Testis (tissue), 3 donors: ENCODE data around the gene CXCL3. TPM values are rescaled to one million over a fixed set of nuclear protein-coding genes. Genes with fewer than 3 reads are reported as not detected.

Experiments used
- DNase-seq: peaks from one replicate; pipeline ENCODE4 v3.0.0-alpha.2; 2019
- H3K27ac ChIP-seq, 2 donors: fragments of 200-600 bp; sonication (generic); one replicate each; pipeline ENCODE4 v1.5.1; 2019
- H3K27me3 ChIP-seq: fragments of 200-600 bp; sonication (generic); one replicate; pipeline ENCODE4 v1.5.1; 2019
- H3K36me3 ChIP-seq: fragments of 200-600 bp; sonication (generic); one replicate; pipeline ENCODE4 v1.5.1; 2017; ENCODE audit warnings: low read depth; ENCODE audit errors: missing control alignments
- H3K4me1 ChIP-seq: fragments of 200-600 bp; sonication (generic); one replicate; pipeline ENCODE4 v1.5.1; 2019
- H3K4me3 ChIP-seq, 2 donors: fragments of 200-600 bp; sonication (generic); one replicate each; pipeline ENCODE4 v1.5.1; 2017 to 2019
- H3K9me3 ChIP-seq: fragments of 200-600 bp; sonication (generic); one replicate; pipeline ENCODE4 v1.5.1; 2017
- POLR2A ChIP-seq: fragments of 450-650 bp; IDR thresholded peaks from one replicate; pipeline ENCODE4 v1.6.1; 2017; ENCODE audit warnings: antibody characterized with exemption, mild to moderate bottlenecking, moderate library complexity
- WGBS, 2 donors: methylation state at CpG; one replicate each; pipeline ENCODE4 v1.1.5; 2018; 5-methylcytosine and 5-hydroxymethylcytosine counted together
- intact Hi-C: fragments of 100-400 bp; cut with DNase I; formaldehyde crosslinking; loops from one replicate; pipeline ENCODE4 v1.15.1; 2023; ENCODE audit warnings: low total_unique reads
- polyA plus RNA-seq: library from polyadenylated mRNA; stranded (reverse); fragments of 350-450 nt; fragmentation: Illumina TruSeq; extraction: RNeasy Lipid Tissue Mini Kit (QIAGEN cat#74804); gene quantifications from one replicate; pipeline ENCODE4 v1.2.3, GENCODE V29; 2014; ENCODE audit warnings: low read depth, low replicate concordance; ENCODE audit not compliant: insufficient read depth
- total RNA-seq, 2 donors: library from RNA; depleted of rRNA; stranded (reverse); fragments of >200 nt; gene quantifications; one replicate each; pipeline ENCODE4 v1.2.3, GENCODE V29; 2016
- TF ChIP-seq, protein P1 (sequence below), 3 experiments: fragments of 450-650 bp in 2 of 3; fragments of 200-600 bp in 1 of 3; sonication (generic) in 1 of 3; IDR thresholded peaks; one replicate each; pipeline ENCODE4 v1.5.1; 2016 to 2019; ENCODE audit warnings: antibody characterized with exemption in 3 of 3, mild to moderate bottlenecking in 2 of 3, moderate library complexity in 1 of 3

CXCL3 gene
- total and polyA plus RNA-seq, 3 donors from 2014 or later: 0.68 to 1.1 TPM; not detected in 1

DNA sequence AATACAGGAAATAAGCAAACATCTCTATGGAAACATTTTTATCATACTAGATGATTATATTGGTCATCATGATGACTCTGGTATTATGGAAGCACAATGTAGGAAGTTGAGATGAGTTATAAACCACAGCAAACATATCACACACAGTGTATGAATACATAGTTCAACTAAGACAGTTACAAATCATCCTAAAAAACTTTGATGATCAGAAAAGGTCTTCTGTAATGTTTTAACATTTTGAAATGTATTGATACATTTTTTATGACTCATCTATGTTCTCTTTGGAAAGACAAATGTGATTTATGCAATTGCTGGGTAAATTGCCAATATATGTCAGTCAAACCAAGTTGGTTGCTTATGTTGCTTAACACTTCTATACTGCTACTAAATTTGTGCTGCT lies 4.8 kb downstream of the CXCL3 start:
- TF ChIP-seq, protein P1, sequence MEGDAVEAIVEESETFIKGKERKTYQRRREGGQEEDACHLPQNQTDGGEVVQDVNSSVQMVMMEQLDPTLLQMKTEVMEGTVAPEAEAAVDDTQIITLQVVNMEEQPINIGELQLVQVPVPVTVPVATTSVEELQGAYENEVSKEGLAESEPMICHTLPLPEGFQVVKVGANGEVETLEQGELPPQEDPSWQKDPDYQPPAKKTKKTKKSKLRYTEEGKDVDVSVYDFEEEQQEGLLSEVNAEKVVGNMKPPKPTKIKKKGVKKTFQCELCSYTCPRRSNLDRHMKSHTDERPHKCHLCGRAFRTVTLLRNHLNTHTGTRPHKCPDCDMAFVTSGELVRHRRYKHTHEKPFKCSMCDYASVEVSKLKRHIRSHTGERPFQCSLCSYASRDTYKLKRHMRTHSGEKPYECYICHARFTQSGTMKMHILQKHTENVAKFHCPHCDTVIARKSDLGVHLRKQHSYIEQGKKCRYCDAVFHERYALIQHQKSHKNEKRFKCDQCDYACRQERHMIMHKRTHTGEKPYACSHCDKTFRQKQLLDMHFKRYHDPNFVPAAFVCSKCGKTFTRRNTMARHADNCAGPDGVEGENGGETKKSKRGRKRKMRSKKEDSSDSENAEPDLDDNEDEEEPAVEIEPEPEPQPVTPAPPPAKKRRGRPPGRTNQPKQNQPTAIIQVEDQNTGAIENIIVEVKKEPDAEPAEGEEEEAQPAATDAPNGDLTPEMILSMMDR (IDR thresholded peaks at IDR 0.05): no peak
- TF ChIP-seq POLR2A: no peak
- no peaks in the 10 kb centered on the region for H3K9me3 ChIP-seq
- H3K27me3 ChIP-seq: no peaks in the 10 kb centered on the region

GRCh38 chr4:74032064-74032463 lies 6.4 kb downstream of the CXCL3 start:
- no peak for TF ChIP-seq POLR2A
- TF ChIP-seq, protein P1 (IDR thresholded peaks at IDR 0.05): no peak
- no peaks in the 10 kb centered on the region for H3K4me1 ChIP-seq
- no peaks in the 10 kb centered on the region for H3K27me3 ChIP-seq
- no peaks in the 10 kb centered on the region for H3K36me3 ChIP-seq
- no peak overlapping the region for H3K27ac ChIP-seq
- H3K4me3 ChIP-seq: no peak overlapping the region
- H3K9me3 ChIP-seq: no peaks in the 10 kb centered on the region
- DNase-seq: no peak
- intact Hi-C loops: no loop called here

More for the DNA sequence above, 4.8 kb downstream of the CXCL3 start:
- DNase-seq: no peak
- no peak overlapping the region for H3K27ac ChIP-seq
- H3K4me1 ChIP-seq: peaks cover 2% of the 10 kb centered on the region
- H3K4me3 ChIP-seq: no peak overlapping the region
- intact Hi-C loops: no loop called here
- no peaks in the 10 kb centered on the region for H3K36me3 ChIP-seq

GRCh38 chr4:74031576-74031975 lies 6.9 kb downstream of the CXCL3 start:
- H3K36me3 ChIP-seq: no peaks in the 10 kb centered on the region
- no peaks in the 10 kb centered on the region for H3K4me1 ChIP-seq
- no peak for TF ChIP-seq POLR2A
- TF ChIP-seq, protein P1 (IDR thresholded peaks at IDR 0.05): no peak
- H3K4me3 ChIP-seq: no peak overlapping the region
- no peaks in the 10 kb centered on the region for H3K9me3 ChIP-seq
- H3K27me3 ChIP-seq: no peaks in the 10 kb centered on the region
- intact Hi-C loops: no loop called here
- H3K27ac ChIP-seq: no peak overlapping the region
- DNase-seq: no peak

- no peaks in the 10 kb centered on the region for H3K36me3 ChIP-seq
- H3K27me3 ChIP-seq: no peaks in the 10 kb centered on the region
- H3K4me1 ChIP-seq: no peaks in the 10 kb centered on the region
- H3K27ac ChIP-seq: no peak overlapping the region
- intact Hi-C loops: no loop called here
- DNase-seq: no peak
- no peak for TF ChIP-seq POLR2A
- TF ChIP-seq, protein P1 (IDR thresholded peaks at IDR 0.05): no peak
- no peak overlapping the region for H3K4me3 ChIP-seq
- no peaks in the 10 kb centered on the region for H3K9me3 ChIP-seq
These were observed 8.2 kb downstream of the CXCL3 start for GRCh38 chr4:74030285-74030684.

DNA sequence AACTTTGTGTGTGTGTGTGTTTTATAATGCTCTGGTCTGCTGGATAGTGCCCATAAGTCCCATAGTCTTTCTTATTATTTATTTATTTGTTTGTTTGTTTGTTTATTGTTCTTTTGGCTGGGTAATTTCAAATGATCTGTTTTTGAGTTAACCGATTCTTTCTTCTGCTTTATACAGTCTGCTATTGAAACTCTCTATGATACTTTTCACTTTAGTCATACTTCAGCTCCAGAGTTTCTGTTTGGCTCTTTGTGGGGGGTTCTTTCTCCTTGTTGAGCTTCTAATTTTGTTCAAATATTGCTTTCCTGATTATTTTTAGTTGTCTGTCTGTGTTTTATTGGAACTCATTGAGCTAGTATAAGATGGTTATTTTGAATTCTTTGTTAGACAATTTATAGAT lies 10.0 kb downstream of the CXCL3 start:
- Histone ChIP-seq H3K9me3 (no peaks in the 10 kb centered on the region), H3K4me3 (no peak overlapping the region), H3K27ac (no peak overlapping the region), H3K4me1 (no peaks in the 10 kb centered on the region), H3K27me3 (no peaks in the 10 kb centered on the region), H3K36me3 (no peaks in the 10 kb centered on the region)
- TF ChIP-seq, protein P1 (IDR thresholded peaks at IDR 0.05): no peak
- no peak for TF ChIP-seq POLR2A
- WGBS, 2 donors: 47 to 97% methylated on average over 1 of the region's 1 CpG
- no peak for DNase-seq
- intact Hi-C loops: no loop called here
